ENCODE measurements around the gene ATP11A.

GRCh38 chr13:112802802-112803195, 113.0 kb downstream of the ATP11A start:
- no peak for TF ChIP-seq CTCF (conservative IDR thresholded peaks at IDR 0.05; ENCODE audit: low read depth, low read length)
- no peak for TF ChIP-seq EZH2 (IDR thresholded peaks at IDR 0.05; ENCODE audit: borderline replicate concordance, low read depth, low read length, poor library complexity, severe bottlenecking)
